Neural cell (in vitro differentiated cells): ENCODE data around the gene RRAS2. TPM values are rescaled to one million over a fixed set of nuclear protein-coding genes. Genes with fewer than 3 reads are reported as not detected.

Source experiments
- H2AFZ ChIP-seq: fragments of 200-600, 300-800 bp; sonication (generic), shearing (Covaris generic); 2 replicates; pipeline ENCODE4 v1.6.0; 2014; ENCODE audit warnings: low read depth, mild to moderate bottlenecking, antibody characterized with exemption, low read length, moderate library complexity
- H3F3A ChIP-seq: fragments of 200-600 bp; shearing (Covaris generic); 2 replicates; pipeline ENCODE4 v1.6.1; 2016; ENCODE audit warnings: mild to moderate bottlenecking, moderate library complexity, mixed read lengths, antibody characterized with exemption, low read length; ENCODE audit not compliant: insufficient read depth, poor library complexity, severe bottlenecking
- H3K27ac ChIP-seq: fragments of 200-600, 300-800 bp; sonication (generic), shearing (Covaris generic); 2 replicates; pipeline ENCODE4 v1.5.1; 2014; ENCODE audit warnings: mild to moderate bottlenecking, low read length, moderate library complexity
- H3K27me3 ChIP-seq: fragments of 300-800, 200-600 bp; sonication (generic), shearing (Covaris generic); 2 replicates; pipeline ENCODE4 v1.6.0; 2014; ENCODE audit warnings: mild to moderate bottlenecking, low read depth, low read length, moderate library complexity; ENCODE audit not compliant: insufficient read depth
- H3K36me3 ChIP-seq: fragments of 300-800, 200-600 bp; sonication (generic), shearing (Covaris generic); 2 replicates; pipeline ENCODE4 v1.5.1; 2014; ENCODE audit warnings: mild to moderate bottlenecking, antibody characterized with exemption, low read length, moderate library complexity; ENCODE audit not compliant: insufficient read depth
- H3K4me2 ChIP-seq: fragments of 300-800, 200-600 bp; sonication (generic), shearing (Covaris generic); 2 replicates; pipeline ENCODE4 v1.6.0; 2014; ENCODE audit warnings: mild to moderate bottlenecking, low read length
- H3K4me3 ChIP-seq: fragments of 300-800, 200-600 bp; sonication (generic), shearing (Covaris generic); 2 replicates; pipeline ENCODE4 v1.5.1; 2014; ENCODE audit warnings: mild to moderate bottlenecking, low read length, moderate library complexity
- H3K79me2 ChIP-seq: fragments of 200-600 bp; shearing (Covaris generic); replicated peaks from 2 replicates; pipeline ENCODE4 v1.6.0; 2014; ENCODE audit warnings: mild to moderate bottlenecking, low read length, moderate library complexity; ENCODE audit not compliant: insufficient read depth
- H3K9ac ChIP-seq: fragments of 300-800, 200-600 bp; sonication (generic), shearing (Covaris generic); 2 replicates; pipeline ENCODE4 v1.6.1; 2016; ENCODE audit warnings: mild to moderate bottlenecking, low read length, mixed read lengths
- H3K9me2 ChIP-seq: fragments of 200-600 bp; shearing (Covaris generic); 2 replicates; pipeline ENCODE4 v1.6.1; 2016; ENCODE audit warnings: mild to moderate bottlenecking, low read length, mixed read lengths; ENCODE audit not compliant: insufficient read depth
- H3K9me3 ChIP-seq: fragments of 200-600, 300-800 bp; sonication (generic), shearing (Covaris generic); 2 replicates; pipeline ENCODE4 v1.6.1; 2016; ENCODE audit warnings: mild to moderate bottlenecking, mixed run types, low read length, moderate library complexity, mixed read lengths
- H4K20me1 ChIP-seq: fragments of 200-600 bp; shearing (Covaris generic); 2 replicates; pipeline ENCODE4 v1.6.1; 2016; ENCODE audit warnings: mild to moderate bottlenecking, mixed run types; ENCODE audit not compliant: insufficient read depth
- CTCF ChIP-seq: fragments of 450-650 bp; IDR thresholded peaks from 2 replicates; pipeline ENCODE4 v1.5.1; 2014; ENCODE audit warnings: antibody characterized with exemption, mild to moderate bottlenecking, moderate library complexity; ENCODE audit not compliant: poor library complexity, severe bottlenecking
- EP300 ChIP-seq: fragments of 450-650 bp; conservative IDR thresholded peaks from 2 replicates; pipeline ENCODE4 v1.6.1; 2014; ENCODE audit warnings: antibody characterized with exemption, mild to moderate bottlenecking, moderate library complexity; ENCODE audit not compliant: poor library complexity, severe bottlenecking
- EZH2 ChIP-seq: fragments of 200-600, 300-800 bp; shearing (Covaris generic), sonication (generic); IDR thresholded peaks from 2 replicates; pipeline ENCODE4 v1.6.1; 2014; ENCODE audit warnings: antibody characterized with exemption, low read length, borderline replicate concordance, mild to moderate bottlenecking; ENCODE audit not compliant: insufficient read depth, poor library complexity, severe bottlenecking
- MXI1 ChIP-seq: fragments of 450-650 bp; conservative IDR thresholded peaks from 2 replicates; pipeline ENCODE4 v1.6.1; 2014; ENCODE audit warnings: antibody characterized with exemption, mild to moderate bottlenecking; ENCODE audit not compliant: poor library complexity, severe bottlenecking
- POLR2AphosphoS5 ChIP-seq: IDR thresholded peaks from 2 replicates; pipeline ENCODE4 v1.6.1; 2012
- RAD21 ChIP-seq: fragments of 450-650 bp; conservative IDR thresholded peaks from 2 replicates; pipeline ENCODE4 v1.6.1; 2014; ENCODE audit warnings: antibody characterized with exemption, mild to moderate bottlenecking, moderate library complexity
- REST ChIP-seq: IDR thresholded peaks from 2 replicates; pipeline ENCODE4 v1.6.1; 2012; ENCODE audit warnings: borderline replicate concordance
- SMC3 ChIP-seq: fragments of 450-650 bp; conservative IDR thresholded peaks from 2 replicates; pipeline ENCODE4 v1.6.1; 2014; ENCODE audit warnings: antibody characterized with exemption, mild to moderate bottlenecking, moderate library complexity; ENCODE audit not compliant: poor library complexity
- TAF1 ChIP-seq: IDR thresholded peaks from 2 replicates; pipeline ENCODE4 v1.6.1; 2012; ENCODE audit warnings: low read depth
- polyA plus RNA-seq: library from polyadenylated mRNA; depleted of rRNA; stranded (reverse); fragments of >200 nt; gene quantifications from 2 replicates; pipeline ENCODE4 v1.2.3, GENCODE V29; 2014

Gene RRAS2
- polyA plus RNA-seq, 1 donor from 2014 or later = 47.3 TPM

GRCh38 chr11:14242733-14243132 is 116.2 kb downstream of the RRAS2 start (continued):
- no peak for TF ChIP-seq CTCF
- TF ChIP-seq TAF1 = no peak
- no peak for TF ChIP-seq EP300

GRCh38 chr11:14242187-14242586 is 116.8 kb downstream of the RRAS2 start:
- Histone ChIP-seq H3K9me2 (no peaks in the 10 kb centered on the region), H3K79me2 (no peaks in the 10 kb centered on the region), H2AFZ (no peak overlapping the region), H3K27me3 (no peaks in the 10 kb centered on the region), H3K4me3 (no peak overlapping the region), H3F3A (no peaks in the 10 kb centered on the region), H4K20me1 (no peaks in the 10 kb centered on the region), H3K9me3 (no peaks in the 10 kb centered on the region), H3K9ac (no peak overlapping the region), H3K27ac (no peak overlapping the region), H3K4me2 (no peak overlapping the region), H3K36me3 (no peaks in the 10 kb centered on the region)
- TF ChIP-seq EZH2 = no peak
- no peak for TF ChIP-seq TAF1
- no peak for TF ChIP-seq POLR2AphosphoS5
- no peak for TF ChIP-seq SMC3
- no peak for TF ChIP-seq CTCF
- no peak for TF ChIP-seq MXI1
- TF ChIP-seq RAD21 = no peak
- TF ChIP-seq EP300 = no peak
- no peak for TF ChIP-seq REST

GRCh38 chr11:14240951-14241350 is 118.0 kb downstream of the RRAS2 start:
- Histone ChIP-seq H3K9me2 (no peaks in the 10 kb centered on the region), H3F3A (no peaks in the 10 kb centered on the region), H3K4me3 (no peak overlapping the region), H3K27me3 (no peaks in the 10 kb centered on the region), H3K4me2 (no peak overlapping the region), H3K79me2 (no peaks in the 10 kb centered on the region), H3K36me3 (no peaks in the 10 kb centered on the region), H3K27ac (no peak overlapping the region), H3K9me3 (no peaks in the 10 kb centered on the region), H3K9ac (no peak overlapping the region), H2AFZ (no peak overlapping the region), H4K20me1 (no peaks in the 10 kb centered on the region)
- no peak for TF ChIP-seq EP300
- TF ChIP-seq TAF1 = no peak
- TF ChIP-seq REST = no peak
- TF ChIP-seq SMC3 = no peak
- no peak for TF ChIP-seq MXI1
- no peak for TF ChIP-seq CTCF
- no peak for TF ChIP-seq POLR2AphosphoS5
- no peak for TF ChIP-seq RAD21
